ENCODE results near the gene PFDN2.

PFDN2 gene

DNA sequence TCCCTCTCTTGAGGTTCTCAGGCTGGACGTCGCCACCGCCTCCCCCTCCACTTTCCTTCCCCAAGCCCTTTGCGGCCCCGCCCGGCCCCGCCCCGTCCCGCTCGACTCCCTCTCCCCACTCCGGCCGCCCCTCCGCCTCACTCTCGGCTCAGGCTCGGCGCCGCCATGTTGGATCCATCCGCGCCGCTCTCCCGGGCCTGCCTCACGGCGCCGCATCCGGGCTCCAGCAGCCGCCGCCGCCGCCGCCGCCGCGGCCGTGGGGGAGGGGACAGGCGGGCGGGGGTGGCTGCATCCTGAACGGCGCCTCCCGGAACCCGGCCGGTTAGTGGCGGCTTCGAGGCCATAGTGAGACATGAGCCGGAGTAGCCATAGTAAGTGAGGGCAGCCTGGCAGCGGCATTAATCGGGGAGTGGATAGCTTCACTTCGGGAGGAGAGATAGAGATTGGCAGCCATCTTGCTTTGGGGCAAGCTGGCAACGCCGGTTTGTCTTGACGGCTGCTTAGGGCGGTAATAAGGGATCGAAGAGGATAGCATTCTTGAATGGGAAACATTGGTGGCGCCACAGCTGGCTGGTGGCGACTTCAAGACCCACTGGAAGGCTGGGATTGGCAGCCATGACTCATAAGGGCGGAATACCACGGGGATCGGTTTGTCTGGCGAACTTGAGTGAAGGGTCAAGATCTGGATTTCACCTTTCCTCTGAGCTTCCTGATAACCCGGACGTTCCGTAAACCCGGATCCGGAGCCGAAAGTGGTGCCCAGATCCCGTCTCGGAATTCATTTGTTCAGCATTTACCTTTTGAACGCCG lies 14.8 kb upstream of the PFDN2 start, which contains the start of gene DEDD:
DEDD (minus strand) TSS at position 258 of the 810 bp plus-strand sequence. CDS start 8,205 bp downstream, outside the sequence.
- H3K9me3 ChIP-seq (ENCODE audit: low read length) = no peaks in the 10 kb centered on the region
- no peak within 1 kb of the TSS for H2AFZ ChIP-seq (ENCODE audit: low read length)
- peaks cover 13% of the 10 kb centered on the region; the same call in 1 of the 2 replicates for H3K79me2 ChIP-seq (ENCODE audit: insufficient read depth, low read length)
- no peaks in the 10 kb centered on the region for H4K20me1 ChIP-seq (ENCODE audit: insufficient read depth, low read length)
- peak within 1 kb of the TSS; percentile 96 for H3K4me3 ChIP-seq (ENCODE audit: low read depth, low read length, poor library complexity, severe bottlenecking)
- H3K4me1 ChIP-seq (ENCODE audit: insufficient read depth, low read length, severe bottlenecking) = peaks cover 28% of the 10 kb centered on the region
- no peaks in the 10 kb centered on the region for H3K27me3 ChIP-seq (ENCODE audit: insufficient read depth, low read length)
- 0 out of 2 replicates have a peak, but pooled peaks cover 4% of the 10 kb centered on the region for H3F3A ChIP-seq (ENCODE audit: insufficient read depth, low read length)
- peaks cover 25% of the 10 kb centered on the region for H3K36me3 ChIP-seq (ENCODE audit: insufficient read depth, low read length)
- peak within 1 kb of the TSS; percentile 99 for H3K4me2 ChIP-seq (ENCODE audit: low read length)
- peak within 1 kb of the TSS; percentile 95 for H3K9ac ChIP-seq (ENCODE audit: low read length)
- peak; percentile 6; the same call in 1 of the 2 replicates for TF ChIP-seq CTCF (IDR thresholded peaks at IDR 0.05; ENCODE audit: low read length)
- TF ChIP-seq EZH2 (IDR thresholded peaks at IDR 0.05; ENCODE audit: borderline replicate concordance, low read length) = no peak
- H3K27ac ChIP-seq (ENCODE audit: low read depth, low read length, poor library complexity, severe bottlenecking) = peak within 1 kb of the TSS; percentile 69
- no peaks in the 10 kb centered on the region for H3K9me2 ChIP-seq (ENCODE audit: low read depth, low read length)

GRCh38 chr1:161131523-161132409 lies 13.9 kb upstream of the PFDN2 start:
- H3K4me2 ChIP-seq (ENCODE audit: low read length) = peak overlapping the region; percentile 99
- H4K20me1 ChIP-seq (ENCODE audit: insufficient read depth, low read length) = no peaks in the 10 kb centered on the region
- H3K4me3 ChIP-seq (ENCODE audit: low read depth, low read length, poor library complexity, severe bottlenecking) = peak overlapping the region; percentile 96
- peaks cover 13% of the 10 kb centered on the region; the same call in 1 of the 2 replicates for H3K79me2 ChIP-seq (ENCODE audit: insufficient read depth, low read length)
- H3K9ac ChIP-seq (ENCODE audit: low read length) = peak overlapping the region; percentile 95
- H3K9me2 ChIP-seq (ENCODE audit: low read depth, low read length) = no peaks in the 10 kb centered on the region
- 0 out of 2 replicates have a peak, but pooled peaks cover 4% of the 10 kb centered on the region for H3F3A ChIP-seq (ENCODE audit: insufficient read depth, low read length)
- no peak overlapping the region for H2AFZ ChIP-seq (ENCODE audit: low read length)
- TF ChIP-seq CTCF (IDR thresholded peaks at IDR 0.05; ENCODE audit: low read length) (no peak), EZH2 (IDR thresholded peaks at IDR 0.05; ENCODE audit: borderline replicate concordance, low read length) (no peak)
- H3K9me3 ChIP-seq (ENCODE audit: low read length) = no peaks in the 10 kb centered on the region
- peaks cover 28% of the 10 kb centered on the region for H3K4me1 ChIP-seq (ENCODE audit: insufficient read depth, low read length, severe bottlenecking)
- H3K27ac ChIP-seq (ENCODE audit: low read depth, low read length, poor library complexity, severe bottlenecking) = peak overlapping the region; percentile 13
- no peaks in the 10 kb centered on the region for H3K27me3 ChIP-seq (ENCODE audit: insufficient read depth, low read length)
- H3K36me3 ChIP-seq (ENCODE audit: insufficient read depth, low read length) = peaks cover 33% of the 10 kb centered on the region

- Histone ChIP-seq H2AFZ (ENCODE audit: low read length) (no peak overlapping the region), H3K27ac (ENCODE audit: low read depth, low read length, poor library complexity, severe bottlenecking) (no peak overlapping the region), H3K4me2 (ENCODE audit: low read length) (peak overlapping the region; percentile 99; the same call in 1 of the 2 replicates), H3K36me3 (ENCODE audit: insufficient read depth, low read length) (peaks cover 45% of the 10 kb centered on the region), H3K4me3 (ENCODE audit: low read depth, low read length, poor library complexity, severe bottlenecking) (no peak overlapping the region), H3K9ac (ENCODE audit: low read length) (no peak overlapping the region), H3K27me3 (ENCODE audit: insufficient read depth, low read length) (no peaks in the 10 kb centered on the region), H3K9me3 (ENCODE audit: low read length) (no peaks in the 10 kb centered on the region), H3K4me1 (ENCODE audit: insufficient read depth, low read length, severe bottlenecking) (peaks cover 28% of the 10 kb centered on the region), H3F3A (ENCODE audit: insufficient read depth, low read length) (0 out of 2 replicates have a peak, but pooled peaks cover 4% of the 10 kb centered on the region), H4K20me1 (ENCODE audit: insufficient read depth, low read length) (no peaks in the 10 kb centered on the region), H3K79me2 (ENCODE audit: insufficient read depth, low read length) (peaks cover 13% of the 10 kb centered on the region; the same call in 1 of the 2 replicates), H3K9me2 (ENCODE audit: low read depth, low read length) (no peaks in the 10 kb centered on the region)
- TF ChIP-seq EZH2 (IDR thresholded peaks at IDR 0.05; ENCODE audit: borderline replicate concordance, low read length) (no peak), CTCF (IDR thresholded peaks at IDR 0.05; ENCODE audit: low read length) (no peak)
Observed at GRCh38 chr1:161130266-161130665, 12.4 kb upstream of the PFDN2 start.
